C1 segment of cervical spinal cord (tissue), 14 donors: ENCODE data around the gene ZKSCAN2.

Experiments used
- DNase-seq, 14 donors: peaks; one replicate each; lab custom pipeline; 2025; lab: John Stamatoyannopoulos, UW

The ZKSCAN2 gene

DNA sequence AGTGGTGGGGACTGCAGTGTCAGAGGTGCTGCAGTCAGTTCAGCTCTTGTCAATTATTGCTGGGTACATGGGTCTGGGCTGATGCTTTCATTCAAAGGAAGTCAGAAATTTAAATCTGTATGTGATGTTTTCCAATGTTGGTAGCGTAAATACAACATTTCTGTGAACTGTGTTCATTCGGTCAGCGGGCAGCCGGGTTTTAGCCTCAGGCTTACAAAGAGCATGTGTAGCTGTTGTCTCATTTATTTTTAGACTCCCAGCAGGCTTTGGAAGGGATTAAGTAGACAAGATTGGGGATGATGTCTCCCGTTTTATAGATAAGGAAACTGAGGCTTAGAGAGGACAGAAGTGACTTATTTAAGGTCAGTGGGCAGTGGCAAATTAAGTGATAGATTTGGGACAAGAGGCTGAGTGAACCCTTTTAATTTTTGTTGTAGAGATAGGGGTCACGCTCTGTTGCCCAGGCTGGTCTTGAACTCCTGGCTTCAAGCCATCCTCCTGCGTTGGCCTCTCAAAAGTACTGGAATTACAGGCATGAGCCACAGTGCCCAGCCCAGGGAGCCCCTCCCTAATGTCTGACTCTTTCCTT is 32.8 kb downstream of the ZKSCAN2 start:
- no peak for DNase-seq

DNA sequence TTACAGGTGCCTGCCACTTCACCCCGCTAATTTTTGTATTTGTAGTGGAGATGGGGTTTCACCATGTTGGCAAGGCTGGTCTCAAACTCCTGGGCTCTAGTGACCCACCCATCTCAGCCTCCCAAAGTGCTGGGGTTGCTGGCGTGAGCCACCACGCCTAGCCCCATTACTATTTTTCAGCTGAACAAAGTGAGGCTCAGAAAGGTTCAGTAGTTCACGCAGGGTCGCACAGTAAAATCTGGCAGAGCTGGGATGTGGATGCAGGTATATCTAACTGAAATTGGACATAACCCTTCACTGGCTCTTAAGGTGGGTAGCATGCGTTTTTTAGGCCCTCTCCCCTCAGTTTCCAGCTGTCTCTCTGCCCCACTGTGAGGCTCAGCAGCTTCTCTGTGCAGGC is 33.7 kb downstream of the ZKSCAN2 start:
- no peak for DNase-seq

- DNase-seq = no peak
Measured at GRCh38 chr16:25222959-25223358, 34.7 kb downstream of the ZKSCAN2 start.

DNA sequence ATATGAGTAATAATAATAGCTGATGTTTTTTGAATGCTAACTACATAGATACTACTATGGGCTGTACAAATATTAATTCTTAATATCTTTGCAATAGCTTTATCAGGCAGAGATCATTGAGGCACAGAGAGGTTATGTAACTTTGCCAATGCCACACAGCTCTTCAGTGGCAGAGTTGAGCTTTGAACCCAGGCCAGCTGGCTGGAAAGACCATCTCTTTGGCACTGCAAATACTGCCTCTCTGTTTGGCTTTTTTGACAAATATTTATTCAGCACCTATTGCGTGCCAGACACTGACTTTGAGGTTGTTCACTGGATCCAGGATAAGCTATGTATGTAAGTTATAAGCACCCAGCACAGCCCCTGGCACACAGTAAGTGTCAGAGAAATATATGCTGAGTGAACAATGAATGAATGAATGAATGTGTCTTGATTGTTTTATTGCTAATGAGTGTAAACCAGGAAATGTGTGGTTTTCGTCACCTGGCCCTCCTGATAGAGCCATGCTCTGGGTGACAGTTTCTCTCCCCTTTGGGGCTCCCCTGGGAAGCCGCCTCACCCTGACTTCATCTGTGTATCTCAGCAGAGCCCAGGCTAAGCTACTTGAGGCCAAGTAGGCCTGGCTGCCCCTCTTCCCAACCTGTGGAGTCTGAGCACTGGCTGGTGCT is 38.4 kb downstream of the ZKSCAN2 start:
- no peak for DNase-seq

GRCh38 chr16:25217921-25218320 is 39.7 kb downstream of the ZKSCAN2 start:
- DNase-seq = no peak

- DNase-seq = no peak
Measured at GRCh38 chr16:25217112-25217511, 40.5 kb downstream of the ZKSCAN2 start.

GRCh38 chr16:25213709-25214397 is 43.8 kb downstream of the ZKSCAN2 start:
- DNase-seq = no peak

- no peak for DNase-seq
Measured at GRCh38 chr16:25212636-25213035, 45.0 kb downstream of the ZKSCAN2 start.

DNA sequence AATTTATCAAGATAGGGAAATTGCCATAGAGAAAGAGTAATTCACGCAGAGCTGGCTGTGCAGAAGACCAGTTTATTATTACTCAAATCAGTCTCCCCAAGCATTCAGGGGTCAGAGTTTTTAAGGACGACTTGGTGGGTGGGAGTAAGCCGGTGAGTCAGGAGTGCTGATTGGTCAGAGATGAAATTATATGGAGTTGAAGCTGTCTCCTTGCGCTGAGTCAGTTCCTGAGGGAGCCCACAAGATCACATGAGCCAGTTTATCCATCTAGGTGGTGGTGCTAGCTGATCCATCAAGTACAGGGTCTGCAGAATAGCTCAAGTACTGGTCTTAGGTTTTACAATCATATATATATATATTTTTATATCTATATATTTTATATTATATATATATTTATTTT is 46.9 kb downstream of the ZKSCAN2 start:
- DNase-seq = no peak

DNA sequence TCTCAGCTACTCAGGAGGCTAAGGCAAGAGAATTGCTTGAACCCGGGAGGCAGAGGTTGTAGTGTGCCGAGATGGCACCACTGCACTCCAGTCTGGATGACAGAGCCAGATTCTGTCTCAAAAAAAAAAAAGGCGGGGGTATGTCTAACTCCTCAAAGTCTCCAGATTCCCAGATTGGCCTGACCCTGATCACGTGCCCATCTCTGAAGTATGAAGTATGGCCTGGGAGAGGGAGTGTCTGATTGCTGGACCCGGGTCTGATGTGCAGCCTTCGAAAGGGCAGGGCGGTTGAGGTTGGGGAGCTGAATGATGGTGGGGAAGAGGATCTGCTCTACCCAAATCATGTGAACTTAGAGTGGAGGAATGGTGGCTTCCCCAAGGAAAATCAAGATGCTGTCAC is 58.2 kb downstream of the ZKSCAN2 start:
- no peak for DNase-seq

DNA sequence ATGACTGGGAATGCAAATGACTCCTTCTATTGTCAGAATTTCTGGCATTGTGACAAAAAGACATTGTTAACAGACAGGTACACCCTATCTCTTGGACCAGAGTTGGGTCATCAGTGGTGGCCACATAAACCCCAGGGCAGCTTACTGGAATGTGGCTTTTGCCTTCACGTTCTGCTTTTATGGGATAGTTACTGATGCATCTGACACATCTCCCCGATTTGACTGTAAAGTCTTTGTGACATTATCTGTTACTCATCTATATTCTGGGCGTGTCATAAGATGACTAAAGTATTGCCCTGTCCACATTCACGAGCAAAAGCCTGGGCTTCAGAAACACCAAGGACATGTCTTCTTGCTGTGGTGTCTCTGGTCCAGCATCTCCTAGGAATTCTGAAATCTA is 59.6 kb downstream of the ZKSCAN2 start:
- no peak for DNase-seq

- no peak for DNase-seq
Measured at GRCh38 chr16:25194273-25194878, 63.3 kb downstream of the ZKSCAN2 start.

- no peak for DNase-seq
Measured at GRCh38 chr16:25192096-25192495, 65.5 kb downstream of the ZKSCAN2 start.

- DNase-seq = no peak
Measured at GRCh38 chr16:25189305-25189704, 68.3 kb downstream of the ZKSCAN2 start.

DNA sequence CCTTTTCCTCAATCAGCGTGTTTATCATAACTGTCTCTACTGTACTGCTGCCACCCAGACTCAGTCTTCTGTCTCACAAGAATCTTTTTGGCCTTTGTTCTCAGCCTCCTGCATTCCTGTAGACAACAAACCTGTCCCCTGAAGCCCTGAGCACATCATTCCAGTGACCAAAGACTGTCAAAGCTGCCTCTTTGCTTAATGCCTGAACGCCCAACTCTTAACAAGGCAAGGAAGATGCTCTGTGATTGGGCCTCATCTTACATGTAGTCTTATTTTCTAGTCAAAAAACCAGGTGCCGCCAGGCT is 70.2 kb downstream of the ZKSCAN2 start:
- no peak for DNase-seq
